PFSK-1 (cell line): ENCODE data around the gene NEUROG1.

Experiments used
- FOXP2 ChIP-seq: optimal IDR thresholded peaks from 2 replicates; pipeline ENCODE3; 2011; ENCODE audit warnings: borderline replicate concordance, control low read depth, inconsistent platforms; ENCODE audit not compliant: insufficient read depth; ENCODE audit errors: extremely low read length, extremely low read depth
- POLR2AphosphoS5 ChIP-seq: IDR thresholded peaks from 2 replicates; pipeline ENCODE4 v1.6.1; 2012; ENCODE audit warnings: low read depth, mild to moderate bottlenecking, control low read depth, low read length, moderate library complexity
- REST ChIP-seq, 2 experiments: IDR thresholded peaks; 2 replicates each; pipeline versions ENCODE4 v1.6.1 to v1.8.0; 2011 to 2012; ENCODE audit warnings: low read depth in 2 of 2, low read length in 2 of 2, control low read depth in 1 of 2, inconsistent platforms in 1 of 2, mild to moderate bottlenecking in 1 of 2, moderate library complexity in 1 of 2; ENCODE audit not compliant: insufficient read depth in 1 of 2
- SIN3A ChIP-seq: IDR thresholded peaks from 2 replicates; pipeline ENCODE4 v1.6.1; 2012; ENCODE audit warnings: mild to moderate bottlenecking, low read length, moderate library complexity, borderline replicate concordance; ENCODE audit not compliant: insufficient read depth
- TAF1 ChIP-seq: IDR thresholded peaks from 2 replicates; pipeline ENCODE4 v1.6.1; 2012; ENCODE audit warnings: low read length, control low read depth, borderline replicate concordance; ENCODE audit not compliant: insufficient read depth

Gene NEUROG1

GRCh38 chr5:135502836-135503520 is 32.8 kb downstream of the NEUROG1 start:
- TF ChIP-seq TAF1, result no peak
- TF ChIP-seq FOXP2, result no peak
- TF ChIP-seq POLR2AphosphoS5, result no peak
- TF ChIP-seq REST (IDR thresholded peaks at IDR 0.05; ENCODE audit: insufficient read depth in 1 of 2, low read depth in 2 of 2, low read length in 2 of 2), result no peak
- no peak for TF ChIP-seq SIN3A

GRCh38 chr5:135501965-135502364 is 33.8 kb downstream of the NEUROG1 start:
- TF ChIP-seq TAF1 (no peak), SIN3A (no peak), REST (IDR thresholded peaks at IDR 0.05; ENCODE audit: insufficient read depth in 1 of 2, low read depth in 2 of 2, low read length in 2 of 2) (no peak), POLR2AphosphoS5 (no peak), FOXP2 (no peak)

GRCh38 chr5:135498637-135498995 is 37.1 kb downstream of the NEUROG1 start:
- TF ChIP-seq SIN3A (no peak), REST (IDR thresholded peaks at IDR 0.05; ENCODE audit: insufficient read depth in 1 of 2, low read depth in 2 of 2, low read length in 2 of 2) (no peak), TAF1 (no peak), POLR2AphosphoS5 (no peak), FOXP2 (no peak)

- no peak for TF ChIP-seq POLR2AphosphoS5
- TF ChIP-seq SIN3A, result no peak
- no peak for TF ChIP-seq REST (IDR thresholded peaks at IDR 0.05; ENCODE audit: insufficient read depth in 1 of 2, low read depth in 2 of 2, low read length in 2 of 2)
- TF ChIP-seq FOXP2, result no peak
- no peak for TF ChIP-seq TAF1
Measured at GRCh38 chr5:135497971-135498636, 37.7 kb downstream of the NEUROG1 start.
